ENCODE measurements around the gene ADK.
"Not testable (repeated sequence)": the region's sequence is repeated elsewhere in the genome, so short reads cannot be mapped to it uniquely, and the experiment has no call there.

ADK gene

GRCh38 chr10:74453169-74453568 lies 302.1 kb downstream of the ADK start:
- Histone ChIP-seq H3K27me3 (ENCODE audit: insufficient read depth, low read length, poor library complexity, severe bottlenecking) (no peaks in the 10 kb centered on the region), H3K36me3 (ENCODE audit: insufficient read depth, low read length) (no peaks in the 10 kb centered on the region), H3F3A (ENCODE audit: low read depth) (no peaks in the 10 kb centered on the region), H3K4me2 (ENCODE audit: low read depth, low read length, poor library complexity, severe bottlenecking) (no peak overlapping the region), H3K79me2 (ENCODE audit: insufficient read depth, low read length) (no peaks in the 10 kb centered on the region), H2AFZ (ENCODE audit: low read length) (no peak overlapping the region), H3K9me2 (replicated peaks; ENCODE audit: low read depth, low read length) (no peaks in the 10 kb centered on the region), H4K20me1 (ENCODE audit: insufficient read depth, low read length, poor library complexity, severe bottlenecking) (no peaks in the 10 kb centered on the region), H3K9me3 (ENCODE audit: insufficient read depth, low read depth, low read length) (no peaks in the 10 kb centered on the region), H3K4me3 (ENCODE audit: low read length, poor library complexity, severe bottlenecking) (no peak overlapping the region), H3K4me1 (ENCODE audit: insufficient read depth, low read length, poor library complexity, severe bottlenecking) (peaks cover 4% of the 10 kb centered on the region), H3K9ac (ENCODE audit: low read depth, low read length, poor library complexity, severe bottlenecking) (no peak overlapping the region)
- TF ChIP-seq EZH2phosphoT487 (IDR thresholded peaks at IDR 0.05; ENCODE audit: borderline replicate concordance) (no peak), CTCF (conservative IDR thresholded peaks at IDR 0.05; ENCODE audit: low read length) (no peak)

GRCh38 chr10:74457478-74457877 lies 306.5 kb downstream of the ADK start:
- H3K36me3 ChIP-seq (ENCODE audit: insufficient read depth, low read length); H3K27me3 ChIP-seq (ENCODE audit: insufficient read depth, low read length, poor library complexity, severe bottlenecking); H3K4me3 ChIP-seq (ENCODE audit: low read length, poor library complexity, severe bottlenecking); H3K79me2 ChIP-seq (ENCODE audit: insufficient read depth, low read length); H3F3A ChIP-seq (ENCODE audit: low read depth); H3K4me2 ChIP-seq (ENCODE audit: low read depth, low read length, poor library complexity, severe bottlenecking); H2AFZ ChIP-seq (ENCODE audit: low read length); H3K9me2 ChIP-seq (replicated peaks; ENCODE audit: low read depth, low read length); H3K9me3 ChIP-seq (ENCODE audit: insufficient read depth, low read depth, low read length); H3K9ac ChIP-seq (ENCODE audit: low read depth, low read length, poor library complexity, severe bottlenecking); H4K20me1 ChIP-seq (ENCODE audit: insufficient read depth, low read length, poor library complexity, severe bottlenecking): not testable (repeated sequence)
- H3K4me1 ChIP-seq (ENCODE audit: insufficient read depth, low read length, poor library complexity, severe bottlenecking) = peaks cover 26% of the 10 kb centered on the region

- peak overlapping the region; percentile 75 for H2AFZ ChIP-seq (ENCODE audit: low read length)
These were observed 309.8 kb downstream of the ADK start for GRCh38 chr10:74460812-74461211.

More at GRCh38 chr10:74460812-74461211, 309.8 kb downstream of the ADK start:
- Histone ChIP-seq H3K4me3 (ENCODE audit: low read length, poor library complexity, severe bottlenecking) (peak overlapping the region; percentile 12), H3K9me3 (ENCODE audit: insufficient read depth, low read depth, low read length) (no peaks in the 10 kb centered on the region), H3K9me2 (replicated peaks; ENCODE audit: low read depth, low read length) (no peaks in the 10 kb centered on the region), H3K36me3 (ENCODE audit: insufficient read depth, low read length) (no peaks in the 10 kb centered on the region), H3F3A (ENCODE audit: low read depth) (peaks cover 4% of the 10 kb centered on the region; the same call in 1 of the 2 replicates), H3K4me2 (ENCODE audit: low read depth, low read length, poor library complexity, severe bottlenecking) (peak overlapping the region; percentile 49), H4K20me1 (ENCODE audit: insufficient read depth, low read length, poor library complexity, severe bottlenecking) (no peaks in the 10 kb centered on the region), H3K9ac (ENCODE audit: low read depth, low read length, poor library complexity, severe bottlenecking) (peak overlapping the region; percentile 48), H3K4me1 (ENCODE audit: insufficient read depth, low read length, poor library complexity, severe bottlenecking) (peaks cover 24% of the 10 kb centered on the region), H3K79me2 (ENCODE audit: insufficient read depth, low read length) (no peaks in the 10 kb centered on the region), H3K27me3 (ENCODE audit: insufficient read depth, low read length, poor library complexity, severe bottlenecking) (no peaks in the 10 kb centered on the region)
- TF ChIP-seq EZH2phosphoT487 (IDR thresholded peaks at IDR 0.05; ENCODE audit: borderline replicate concordance) (no peak), CTCF (conservative IDR thresholded peaks at IDR 0.05; ENCODE audit: low read length) (no peak)

Data from Loucy (cell line).